HG02610 (cell line): ENCODE data around the gene RASSF4.
A peak's percentile ranks its signal among the peaks of the same experiment; 100 is the strongest.
"Not testable (repeated sequence)": the region's sequence is repeated elsewhere in the genome, so short reads cannot be mapped to it uniquely, and the experiment has no call there.

Experiments
- ATAC-seq: cut with Tn5 transposase; IDR thresholded peaks from one replicate; pipeline ENCODE4 v1.9.1; 2021; ENCODE audit warnings: mild to moderate bottlenecking, moderate library complexity; ENCODE audit not compliant: unreplicated experiment

RASSF4 gene

DNA sequence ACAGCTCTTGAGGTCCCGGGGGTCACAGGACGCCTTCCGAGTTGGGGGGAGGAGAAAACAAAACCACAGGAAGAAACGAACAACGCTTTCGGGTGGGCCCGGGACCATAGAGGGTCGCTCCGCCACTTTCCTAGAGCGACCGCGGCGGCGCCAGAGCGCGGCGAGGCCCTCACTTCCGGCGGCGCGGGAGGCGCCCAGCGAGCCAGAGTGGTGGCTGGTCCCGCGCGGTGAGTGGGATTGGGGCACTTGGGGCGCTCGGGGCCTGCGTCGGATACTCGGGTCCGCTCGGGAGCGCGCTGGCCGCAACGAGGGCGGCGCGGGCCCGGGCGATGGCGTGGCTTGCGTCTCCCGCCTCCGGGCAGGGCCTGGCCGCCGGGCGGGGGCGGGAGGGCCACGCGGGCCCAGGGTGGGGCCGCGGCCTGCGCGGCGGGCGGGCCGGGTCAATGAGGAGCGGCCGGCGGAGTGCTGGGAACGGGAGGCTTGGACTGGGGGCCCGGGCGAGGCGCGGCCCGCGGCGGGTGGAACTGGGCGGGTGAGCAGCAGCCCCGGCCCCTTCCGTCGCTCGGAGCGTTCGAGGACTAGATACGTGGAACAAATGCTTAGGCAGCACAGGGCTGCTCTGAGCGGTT, 41.3 kb downstream of the RASSF4 start, which contains the start of gene ZNF22:
ZNF22 (plus strand) TSS at position 172 of the 629 bp plus-strand sequence. CDS start 2,446 bp downstream, outside the sequence.
- peak; percentile 62 for ATAC-seq

DNA sequence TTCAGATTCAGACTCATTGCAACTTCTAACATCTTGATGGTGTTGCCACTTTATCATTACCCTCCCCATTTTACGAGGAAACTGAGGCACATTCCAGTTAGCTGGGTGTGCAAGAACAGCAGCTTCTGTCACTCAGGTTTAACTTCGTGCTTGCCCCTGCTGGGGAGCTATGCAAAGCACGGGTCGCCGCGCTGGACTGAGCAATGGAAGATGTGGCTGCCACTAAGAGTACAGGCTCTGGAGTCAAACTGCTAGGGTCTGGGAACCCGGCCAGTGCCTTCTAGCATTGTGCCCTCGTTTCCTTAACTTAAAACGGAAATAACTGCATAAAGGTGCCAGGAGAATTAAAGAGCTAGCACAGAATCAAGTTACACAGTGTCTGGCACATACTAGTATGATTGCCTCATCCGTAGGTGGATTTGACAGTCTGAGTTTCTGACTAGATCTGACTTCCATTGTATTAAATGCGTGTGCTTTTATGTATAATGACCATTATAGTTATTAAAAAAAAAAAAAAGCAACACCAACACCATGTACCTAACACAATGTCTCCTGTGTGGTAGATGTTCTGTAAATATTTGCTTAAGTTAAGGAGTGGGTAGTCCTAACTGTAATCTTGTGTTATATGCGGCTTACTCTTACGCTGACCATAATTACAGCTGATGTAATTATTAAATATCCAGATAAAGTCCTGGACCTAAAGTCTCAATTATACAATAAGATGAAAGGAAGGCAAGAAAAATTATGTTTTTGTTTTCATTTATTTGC, 42.0 kb downstream of the RASSF4 start:
- peak; percentile 75 for ATAC-seq

DNA sequence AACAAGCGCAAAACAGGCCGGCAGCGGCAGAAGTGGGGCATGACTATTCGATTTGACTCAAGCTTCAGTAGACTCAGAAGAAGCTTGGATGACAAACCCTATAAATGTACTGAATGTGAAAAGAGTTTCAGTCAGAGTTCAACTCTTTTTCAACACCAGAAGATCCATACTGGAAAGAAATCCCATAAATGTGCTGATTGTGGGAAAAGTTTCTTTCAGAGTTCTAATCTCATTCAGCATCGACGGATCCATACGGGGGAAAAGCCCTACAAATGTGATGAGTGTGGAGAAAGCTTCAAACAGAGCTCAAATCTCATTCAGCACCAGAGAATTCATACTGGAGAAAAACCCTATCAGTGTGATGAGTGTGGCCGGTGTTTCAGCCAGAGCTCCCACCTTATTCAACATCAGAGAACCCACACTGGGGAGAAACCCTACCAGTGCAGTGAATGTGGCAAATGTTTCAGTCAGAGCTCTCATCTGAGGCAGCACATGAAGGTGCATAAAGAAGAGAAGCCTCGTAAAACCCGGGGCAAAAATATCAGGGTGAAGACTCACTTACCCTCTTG, 43.9 kb downstream of the RASSF4 start:
- ATAC-seq, result no peak

DNA sequence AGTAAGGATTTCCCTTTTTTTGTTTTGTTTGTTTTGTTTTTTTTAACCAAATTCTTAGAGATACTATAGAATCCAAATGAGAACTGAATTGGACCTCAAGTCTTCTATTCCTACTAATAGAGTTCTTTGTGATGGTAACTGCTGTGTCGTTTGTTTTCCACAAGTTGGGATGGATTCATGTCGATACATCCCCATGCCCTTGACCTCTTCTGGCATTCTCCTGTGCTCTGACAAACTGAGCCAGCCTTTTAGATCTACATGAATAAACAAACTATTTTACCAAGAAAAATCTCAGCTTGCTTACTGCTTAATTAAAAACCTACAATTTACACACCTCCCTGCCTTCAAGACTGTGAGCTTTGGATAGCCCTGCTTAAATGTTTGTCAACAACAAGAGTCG, 45.1 kb downstream of the RASSF4 start:
- no peak for ATAC-seq

DNA sequence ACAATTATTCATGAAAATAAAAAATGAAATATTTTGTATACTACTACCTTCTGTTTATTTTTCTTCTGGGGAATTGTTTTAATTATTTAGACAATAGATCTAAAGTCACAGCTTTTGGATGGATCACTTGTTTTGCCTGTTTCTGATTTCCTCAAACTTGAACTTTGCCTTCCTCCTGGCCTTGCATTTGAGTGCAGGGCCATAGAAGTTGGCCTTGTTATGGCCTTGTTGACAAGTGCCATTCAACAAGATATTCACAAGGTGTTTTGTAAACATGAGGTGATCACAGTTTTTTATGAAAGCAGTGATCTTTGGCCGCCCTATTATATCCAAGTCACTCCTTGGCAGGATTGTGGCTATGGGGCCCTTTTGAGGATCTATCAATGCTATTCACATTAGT, 45.7 kb downstream of the RASSF4 start:
- no peak for ATAC-seq

DNA sequence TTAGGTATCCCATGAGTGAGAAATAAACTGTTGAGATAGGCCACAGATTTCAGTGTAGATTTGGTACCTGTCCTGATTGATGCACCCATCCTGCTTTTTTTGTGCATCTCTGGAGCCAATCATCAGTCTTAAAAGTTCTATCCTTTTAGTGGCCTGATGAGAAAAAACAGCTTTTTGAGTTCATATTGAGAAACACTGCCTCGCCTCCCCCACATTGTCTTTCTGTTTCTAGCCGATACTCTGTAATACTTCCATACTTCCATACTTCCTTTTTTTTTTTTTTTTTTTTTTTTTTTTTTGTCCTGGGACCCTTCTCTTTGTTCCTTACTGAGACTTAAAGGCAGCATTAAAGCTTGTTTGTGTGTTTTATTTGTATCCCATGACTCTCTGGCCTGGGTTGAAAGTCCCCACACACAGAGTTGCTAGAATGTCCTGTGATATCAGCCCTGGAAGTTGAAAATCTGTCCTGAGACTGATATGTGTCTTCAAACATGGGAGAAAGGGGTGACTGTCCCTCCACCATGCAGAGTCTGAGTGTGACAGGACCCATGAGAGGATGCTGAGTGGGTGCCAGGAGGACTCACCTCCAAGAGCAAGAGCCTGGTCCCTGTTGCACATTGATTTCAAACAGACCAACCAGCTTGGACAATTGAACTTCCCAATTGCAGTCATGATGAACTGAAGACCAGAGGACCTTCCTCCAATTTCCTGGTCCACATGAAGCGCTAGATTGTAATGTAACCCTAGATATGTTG, 46.9 kb downstream of the RASSF4 start:
- no peak for ATAC-seq

DNA sequence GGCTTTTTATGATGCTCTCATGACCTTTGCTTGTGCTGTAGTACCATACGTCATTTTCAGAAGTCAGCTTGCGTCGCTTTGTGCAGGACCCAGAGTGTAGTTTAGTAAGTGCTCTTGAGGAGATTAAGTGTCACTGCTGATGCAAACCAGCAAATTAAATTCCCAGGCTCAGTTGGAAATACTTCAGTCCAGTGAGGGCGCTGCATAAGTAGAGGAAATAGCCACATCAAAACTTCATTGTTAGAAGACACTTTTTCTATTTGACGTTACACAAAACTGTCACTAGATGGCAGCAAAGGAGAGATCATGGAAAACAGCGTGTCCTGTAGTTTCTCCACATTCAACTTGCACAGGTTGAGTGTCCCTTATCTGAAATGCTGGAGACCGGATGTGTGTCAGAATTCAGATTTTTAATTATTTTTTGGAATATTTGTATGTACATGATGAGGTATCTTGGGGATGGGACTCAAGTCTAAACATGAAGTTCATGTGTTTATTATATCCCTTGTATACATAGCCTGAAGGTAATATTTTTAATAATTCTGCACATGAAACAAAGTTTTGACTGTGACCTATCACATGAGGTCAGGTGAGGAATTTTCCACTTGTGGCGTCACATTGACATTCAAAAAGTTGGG, 49.0 kb downstream of the RASSF4 start:
- peak; percentile 65 for ATAC-seq

DNA sequence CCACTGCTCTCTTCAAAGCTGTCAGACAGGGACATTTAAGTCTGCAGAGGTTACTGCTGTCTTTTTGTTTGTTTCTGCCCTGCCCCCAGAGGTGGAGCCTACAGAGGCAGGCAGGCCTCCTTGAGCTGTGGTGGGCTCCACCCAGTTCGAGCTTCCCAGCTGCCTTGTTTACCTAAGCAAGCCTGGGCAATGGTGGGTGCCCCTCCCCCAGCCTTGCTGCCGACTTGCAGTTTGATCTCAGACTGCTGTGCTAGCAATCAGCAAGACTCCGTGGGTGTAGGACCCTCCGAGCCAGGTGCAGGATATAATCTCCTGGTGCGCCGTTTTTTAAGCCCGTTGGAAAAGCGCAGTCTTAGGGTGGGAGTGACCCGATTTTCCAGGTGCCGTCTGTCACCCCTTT, 55.0 kb downstream of the RASSF4 start:
- ATAC-seq, result not testable (repeated sequence)

DNA sequence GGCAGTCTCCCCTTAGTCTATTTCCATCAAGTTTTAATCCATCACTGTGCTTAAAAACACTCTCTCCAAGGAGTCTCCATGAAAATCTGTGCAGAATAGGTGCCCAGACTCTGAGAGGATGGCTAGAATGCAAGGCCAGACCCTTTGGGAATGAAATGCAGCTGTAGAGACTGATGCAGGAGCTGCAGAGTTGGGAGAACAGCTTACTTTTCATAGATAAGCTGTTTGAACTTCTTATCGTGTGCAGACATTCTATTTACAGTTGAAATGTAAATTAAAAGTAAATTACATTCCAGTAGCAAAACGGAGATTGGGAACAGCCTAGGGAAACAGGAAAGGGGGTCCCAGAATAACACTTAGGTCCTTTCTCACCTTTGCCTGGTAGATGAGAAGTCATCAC, 56.0 kb downstream of the RASSF4 start:
- no peak for ATAC-seq

DNA sequence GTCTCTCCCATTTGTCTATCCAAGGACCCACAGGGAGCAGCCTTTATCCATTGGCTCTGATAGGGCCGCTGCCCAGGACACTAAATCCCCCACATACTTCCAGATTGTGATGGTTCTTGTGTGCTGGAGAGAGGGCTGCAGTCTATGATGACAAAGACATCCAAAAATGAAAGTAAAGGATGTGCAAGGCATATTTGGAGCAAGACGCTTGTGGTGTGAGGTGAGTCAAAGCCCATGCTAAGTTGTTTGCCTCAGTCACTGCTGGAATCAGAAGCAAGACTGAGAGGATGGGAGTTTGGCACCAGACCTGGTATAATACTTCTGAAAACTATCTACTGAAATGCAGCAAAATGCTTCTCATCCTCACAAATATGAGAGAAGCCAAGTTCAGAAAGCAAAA, 63.8 kb downstream of the RASSF4 start:
- ATAC-seq, result no peak

DNA sequence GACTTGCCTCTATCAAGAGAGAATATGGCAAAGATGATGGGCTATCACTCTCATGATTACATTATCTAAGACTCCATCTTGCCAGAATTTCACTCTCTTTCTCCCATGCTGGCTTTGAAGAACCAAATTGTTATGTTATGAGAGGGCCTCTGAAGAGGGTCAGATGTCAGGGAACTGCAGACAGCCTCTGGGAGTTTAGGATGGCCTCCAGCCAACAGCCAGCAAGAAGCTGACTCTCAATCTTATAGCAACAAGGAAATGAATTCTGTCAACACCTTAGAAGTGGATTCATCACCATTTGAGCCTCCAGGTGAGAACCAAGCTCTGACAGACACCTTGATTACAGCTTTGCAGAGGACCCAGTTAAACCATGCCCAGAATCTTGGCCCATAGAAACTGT, 74.7 kb downstream of the RASSF4 start:
- no peak for ATAC-seq

DNA sequence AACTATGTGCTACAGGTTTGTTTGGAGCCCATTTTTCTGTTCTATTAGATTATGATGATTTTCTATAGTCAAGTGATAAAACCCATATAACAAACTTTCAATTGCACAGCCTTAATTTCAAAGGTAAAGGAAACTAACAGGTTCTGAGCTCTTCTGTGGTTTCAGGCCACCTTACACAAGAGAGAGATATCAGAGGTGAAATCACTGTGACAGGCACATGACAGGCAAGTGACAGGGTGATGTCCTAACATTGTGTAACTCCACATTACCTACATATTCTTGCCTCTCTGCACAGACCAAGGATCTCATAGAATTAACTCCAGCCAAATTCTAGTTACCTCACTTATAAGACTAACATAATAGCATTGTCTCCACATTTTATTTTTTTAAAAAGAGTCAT, 76.1 kb downstream of the RASSF4 start:
- ATAC-seq, result no peak

DNA sequence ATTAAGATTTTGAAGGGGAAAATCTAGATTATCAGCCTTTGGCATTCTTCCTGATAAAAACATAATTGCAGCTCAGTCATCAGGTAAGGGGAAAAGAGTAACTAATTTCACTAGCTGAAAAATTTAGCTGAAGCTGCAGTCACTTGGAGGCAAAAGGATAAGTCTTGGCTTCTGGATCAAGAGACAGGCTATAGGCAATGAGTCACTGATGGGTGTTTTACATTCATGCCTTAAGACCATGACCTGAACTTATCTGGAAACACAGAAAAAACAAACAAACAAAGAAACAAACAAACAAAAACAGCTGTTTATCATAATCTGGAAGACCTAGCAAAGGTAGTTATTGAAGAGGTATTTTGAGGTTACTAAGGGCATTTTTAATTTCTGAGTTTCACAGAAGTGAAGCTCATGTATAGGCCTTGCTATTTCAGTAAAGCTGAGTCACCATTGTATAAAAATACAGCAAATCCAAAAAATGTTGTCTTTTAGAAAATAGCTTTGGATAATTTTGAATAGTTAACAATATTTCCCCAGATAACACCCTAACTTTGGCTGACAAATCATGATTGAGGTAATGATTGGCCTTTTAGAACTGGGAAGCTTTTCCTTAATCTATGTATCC, 81.4 kb downstream of the RASSF4 start:
- ATAC-seq, result no peak

DNA sequence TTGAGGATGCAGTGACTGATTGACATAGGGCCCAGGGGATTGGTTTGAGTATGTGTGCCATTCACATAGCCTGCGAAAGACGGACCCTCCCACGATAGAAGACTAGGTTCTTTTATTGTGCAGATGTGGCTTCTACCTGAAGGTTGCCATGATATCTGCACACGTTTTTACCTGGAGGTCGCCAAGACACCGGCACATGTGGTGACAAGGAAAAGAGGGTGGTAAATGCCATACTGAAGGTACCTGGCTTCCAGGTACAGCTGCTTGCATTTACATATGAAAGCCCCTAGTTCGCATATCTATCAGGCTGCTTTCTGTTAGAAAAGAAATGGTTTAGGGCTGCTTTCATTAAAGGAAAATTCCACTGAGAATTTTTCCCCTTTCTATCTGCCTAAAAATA, 84.7 kb downstream of the RASSF4 start:
- no peak for ATAC-seq
